ENCODE data around the gene SLC22A4. TPM values are rescaled to one million over a fixed set of nuclear protein-coding genes. Genes with fewer than 3 reads are reported as not detected.

Gene SLC22A4
- polyA plus RNA-seq, 1 donor (not counting 4 experiments of a cell fraction or from before 2014, with no cell fraction given), result 1.4 TPM

- H3K79me2 ChIP-seq (ENCODE audit: control insufficient read depth, insufficient read depth, low read length), result no peaks in the 10 kb centered on the region
- H3K9me3 ChIP-seq (ENCODE audit: control insufficient read depth, low read depth, low read length), result no peaks in the 10 kb centered on the region
- FAIRE-seq (no peak), DNase-seq (ENCODE audit: low read depth, low spot score) (no peak)
- dilution Hi-C loops (cut with MboI; ENCODE audit: extremely low pct_ligation_motif_present, low sequenced_read_pairs), result no loop called here
- H4K20me1 ChIP-seq (ENCODE audit: control insufficient read depth, extremely low read depth, insufficient read depth, low read length), result no peaks in the 10 kb centered on the region
- no peak overlapping the region for H3K4me2 ChIP-seq (ENCODE audit: control insufficient read depth, extremely low read depth, insufficient read depth, low read depth, low read length)
- H3K27me3 ChIP-seq (ENCODE audit: control insufficient read depth, extremely low read depth, insufficient read depth, low read length), result no peaks in the 10 kb centered on the region
- H3K4me3 ChIP-seq (ENCODE audit: control insufficient read depth in 2 of 3, extremely low read depth in 1 of 3, insufficient read depth in 2 of 3, low read depth in 1 of 3, low read length in 3 of 3), result no peak overlapping the region
- H3K9ac ChIP-seq (ENCODE audit: control insufficient read depth, extremely low read depth, insufficient read depth, low read length), result no peak overlapping the region
- H3K27ac ChIP-seq (ENCODE audit: control insufficient read depth, insufficient read depth, low read length), result no peak overlapping the region
- no peak overlapping the region for H2AFZ ChIP-seq (ENCODE audit: control insufficient read depth, low read length)
- TF ChIP-seq EZH2 (IDR thresholded peaks at IDR 0.05; ENCODE audit: low read length) (no peak), CTCF (optimal IDR thresholded peaks at IDR 0.05 in 1 of 3, IDR thresholded peaks at IDR 0.05 in 1 of 3, conservative IDR thresholded peaks at IDR 0.05 in 1 of 3; ENCODE audit: extremely low read depth in 1 of 3, insufficient read depth in 2 of 3, low read length in 3 of 3) (no peak)
- H3K36me3 ChIP-seq (ENCODE audit: control insufficient read depth in 2 of 2, extremely low read depth in 1 of 2, insufficient read depth in 2 of 2, low read length in 2 of 2), result no peaks in the 10 kb centered on the region
- H3K9me1 ChIP-seq (ENCODE audit: control insufficient read depth, extremely low read depth, insufficient read depth, low read length), result no peaks in the 10 kb centered on the region
- no peaks in the 10 kb centered on the region for H3K4me1 ChIP-seq (ENCODE audit: control insufficient read depth, extremely low read depth, insufficient read depth, low read length)
Measured at GRCh38 chr5:132305420-132305819, 11.2 kb downstream of the SLC22A4 start.

- no peaks in the 10 kb centered on the region for H4K20me1 ChIP-seq (ENCODE audit: control insufficient read depth, extremely low read depth, insufficient read depth, low read length)
- no peaks in the 10 kb centered on the region for H3K79me2 ChIP-seq (ENCODE audit: control insufficient read depth, insufficient read depth, low read length)
- no peaks in the 10 kb centered on the region for H3K4me1 ChIP-seq (ENCODE audit: control insufficient read depth, extremely low read depth, insufficient read depth, low read length)
- no peak overlapping the region for H3K9ac ChIP-seq (ENCODE audit: control insufficient read depth, extremely low read depth, insufficient read depth, low read length)
- no peak overlapping the region for H2AFZ ChIP-seq (ENCODE audit: control insufficient read depth, low read length)
- H3K4me3 ChIP-seq (ENCODE audit: control insufficient read depth in 2 of 3, extremely low read depth in 1 of 3, insufficient read depth in 2 of 3, low read depth in 1 of 3, low read length in 3 of 3), result no peak overlapping the region
- DNase-seq (ENCODE audit: low read depth, low spot score) (no peak), FAIRE-seq (no peak)
- no peaks in the 10 kb centered on the region for H3K27me3 ChIP-seq (ENCODE audit: control insufficient read depth, extremely low read depth, insufficient read depth, low read length)
- no peak overlapping the region for H3K4me2 ChIP-seq (ENCODE audit: control insufficient read depth, extremely low read depth, insufficient read depth, low read depth, low read length)
- H3K36me3 ChIP-seq (ENCODE audit: control insufficient read depth in 2 of 2, extremely low read depth in 1 of 2, insufficient read depth in 2 of 2, low read length in 2 of 2), result no peaks in the 10 kb centered on the region
- no peak overlapping the region for H3K27ac ChIP-seq (ENCODE audit: control insufficient read depth, insufficient read depth, low read length)
- no peaks in the 10 kb centered on the region for H3K9me1 ChIP-seq (ENCODE audit: control insufficient read depth, extremely low read depth, insufficient read depth, low read length)
- TF ChIP-seq CTCF (optimal IDR thresholded peaks at IDR 0.05 in 1 of 3, IDR thresholded peaks at IDR 0.05 in 1 of 3, conservative IDR thresholded peaks at IDR 0.05 in 1 of 3; ENCODE audit: extremely low read depth in 1 of 3, insufficient read depth in 2 of 3, low read length in 3 of 3) (no peak), EZH2 (IDR thresholded peaks at IDR 0.05; ENCODE audit: low read length) (no peak)
- dilution Hi-C loops (cut with MboI; ENCODE audit: extremely low pct_ligation_motif_present, low sequenced_read_pairs), result no loop called here
- no peaks in the 10 kb centered on the region for H3K9me3 ChIP-seq (ENCODE audit: control insufficient read depth, low read depth, low read length)
Measured at GRCh38 chr5:132308701-132309100, 14.5 kb downstream of the SLC22A4 start.
